ENCODE data around the gene RNF208. TPM values are rescaled to one million over a fixed set of nuclear protein-coding genes. Genes with fewer than 3 reads are reported as not detected.

Gene RNF208
- total and polyA plus RNA-seq, 9 of the 15 experiments (the other 6 are each of a cell fraction or from before 2014, with no cell fraction given): 0.15 to 6.9 (median 0.50) TPM; not detected in 2

GRCh38 chr9:137236238-137236935 is 14.3 kb upstream of the RNF208 start (continued):
- TF ChIP-seq JUND (IDR thresholded peaks at IDR 0.05; ENCODE audit: borderline replicate concordance, low read depth, low read length): peak; percentile 50
- no peak; the same call in 2 of the 3 replicates for TF ChIP-seq JUND (tag; IDR thresholded peaks at IDR 0.05; ENCODE audit: borderline replicate concordance, low read depth, low read length)
- 0 out of 4 replicates have a peak, but pooled peaks of 1 of the 2 experiments have one; percentile 53 for TF ChIP-seq KDM4B (IDR thresholded peaks at IDR 0.05; ENCODE audit: borderline replicate concordance in 2 of 2, low read depth in 1 of 2)
- no peak for TF ChIP-seq FOXJ3 (CRISPR knock-in tag; IDR thresholded peaks at IDR 0.05)
- TF ChIP-seq RBM17 (IDR thresholded peaks at IDR 0.05; ENCODE audit: borderline replicate concordance, low read depth, low read length): no peak
- TF ChIP-seq TAF15 (IDR thresholded peaks at IDR 0.05; ENCODE audit: low read depth, low read length): no peak
- no peak for TF ChIP-seq ARNT (IDR thresholded peaks at IDR 0.05)
- TF ChIP-seq ATF6 (CRISPR knock-in tag; IDR thresholded peaks at IDR 0.05): peak; percentile 41; the same call in 1 of the 2 replicates
- peak; percentile 48 for TF ChIP-seq SMARCA4 (IDR thresholded peaks at IDR 0.05)
- peak; percentile 51 for TF ChIP-seq HCFC1 (IDR thresholded peaks at IDR 0.05; ENCODE audit: low read depth, low read length)
- TF ChIP-seq MYBL2 (IDR thresholded peaks at IDR 0.05; ENCODE audit: low read depth): no peak
- TF ChIP-seq MYBL2 (CRISPR knock-in tag; IDR thresholded peaks at IDR 0.05; ENCODE audit: borderline replicate concordance): no peak
- TF ChIP-seq KLF1 (tag; IDR thresholded peaks at IDR 0.05): peak; percentile 44; the same call in 1 of the 2 replicates
- peak; percentile 68 for TF ChIP-seq TEAD4 (IDR thresholded peaks at IDR 0.05; ENCODE audit: low read length)
- no peak for TF ChIP-seq TEAD4 (CRISPR knock-in tag; IDR thresholded peaks at IDR 0.05; ENCODE audit: borderline replicate concordance)
- TF ChIP-seq ETV6 (IDR thresholded peaks at IDR 0.05; ENCODE audit: borderline replicate concordance in 1 of 2, low read depth in 2 of 2, low read length in 1 of 2): 0 out of 4 replicates have a peak, but pooled peaks of 1 of the 2 experiments have one; percentile 39
- TF ChIP-seq ETV6 (CRISPR knock-in tag; IDR thresholded peaks at IDR 0.05; ENCODE audit: borderline replicate concordance): no peak
- TF ChIP-seq RREB1 (CRISPR knock-in tag; IDR thresholded peaks at IDR 0.05): no peak

Measured in K562 (cell line).